ENCODE results near the gene DOCK9. TPM values are rescaled to one million over a fixed set of nuclear protein-coding genes. Genes with fewer than 3 reads are reported as not detected.

Gene DOCK9
- total RNA-seq, 6 experiments from 2014 or later, result 16.5 to 24.3 (median 18.1) TPM

GRCh38 chr13:99004978-99005377 is 27.1 kb upstream of the DOCK9 start:
- Histone ChIP-seq H3K9me3 (no peaks in the 10 kb centered on the region), H3K27me3 (no peaks in the 10 kb centered on the region), H3K36me3 (no peaks in the 10 kb centered on the region), H3K4me3 (no peak overlapping the region), H3K27ac (no peak overlapping the region), H3K4me1 (no peaks in the 10 kb centered on the region)
- DNase-seq, result no peak
- 56% methylated on average over 3 of the region's 3 CpGs for WGBS (ENCODE audit: insufficient coverage, low coverage, low lambda C conversion rate, missing lambda C conversion rate)
- intact Hi-C loops (cut with DNase I), result no loop called here
- no peak for ATAC-seq
- no peak for TF ChIP-seq POLR2A (IDR thresholded peaks at IDR 0.05)
- TF ChIP-seq CTCF (IDR thresholded peaks at IDR 0.05), result no peak

GRCh38 chr13:99003851-99004471 is 26.1 kb upstream of the DOCK9 start:
- H3K36me3 ChIP-seq, result no peaks in the 10 kb centered on the region
- 71% methylated on average over 3 of the region's 3 CpGs for WGBS (ENCODE audit: insufficient coverage, low coverage, low lambda C conversion rate, missing lambda C conversion rate)
- no peaks in the 10 kb centered on the region for H3K27me3 ChIP-seq
- H3K4me3 ChIP-seq, result no peak overlapping the region
- no peak overlapping the region for H3K27ac ChIP-seq
- no peak for DNase-seq
- no peaks in the 10 kb centered on the region for H3K4me1 ChIP-seq
- ATAC-seq, result no peak
- no peak for TF ChIP-seq CTCF (IDR thresholded peaks at IDR 0.05)
- no peak for TF ChIP-seq POLR2A (IDR thresholded peaks at IDR 0.05)
- H3K9me3 ChIP-seq, result no peaks in the 10 kb centered on the region
- intact Hi-C loops (cut with DNase I), result no loop called here

GRCh38 chr13:99003186-99003585 is 25.3 kb upstream of the DOCK9 start:
- 100% methylated on average over 3 of the region's 4 CpGs for WGBS (ENCODE audit: insufficient coverage, low coverage, low lambda C conversion rate, missing lambda C conversion rate)
- Histone ChIP-seq H3K36me3 (no peaks in the 10 kb centered on the region), H3K4me3 (no peak overlapping the region), H3K4me1 (no peaks in the 10 kb centered on the region), H3K27ac (no peak overlapping the region), H3K9me3 (no peaks in the 10 kb centered on the region), H3K27me3 (no peaks in the 10 kb centered on the region)
- TF ChIP-seq CTCF (IDR thresholded peaks at IDR 0.05) (no peak), POLR2A (IDR thresholded peaks at IDR 0.05) (no peak)
- DNase-seq (no peak), ATAC-seq (no peak)
- intact Hi-C loops (cut with DNase I), result no loop called here

- H3K27me3 ChIP-seq, result no peaks in the 10 kb centered on the region
- H3K27ac ChIP-seq, result no peak overlapping the region
- TF ChIP-seq POLR2A (IDR thresholded peaks at IDR 0.05), result no peak
- no peak for TF ChIP-seq CTCF (IDR thresholded peaks at IDR 0.05)
- H3K4me3 ChIP-seq, result no peak overlapping the region
- H3K9me3 ChIP-seq, result no peaks in the 10 kb centered on the region
- H3K36me3 ChIP-seq, result no peaks in the 10 kb centered on the region
- DNase-seq (no peak), ATAC-seq (no peak)
- intact Hi-C loops (cut with DNase I), result no loop called here
- 74% methylated on average over 4 of the region's 5 CpGs for WGBS (ENCODE audit: insufficient coverage, low coverage, low lambda C conversion rate, missing lambda C conversion rate)
- H3K4me1 ChIP-seq, result no peaks in the 10 kb centered on the region
Measured at GRCh38 chr13:99002172-99002710, 24.4 kb upstream of the DOCK9 start.

Data from right lobe of liver (tissue), 6 donors.